Spleen (tissue), 11 donors: ENCODE measurements around the gene DUSP8. TPM values are rescaled to one million over a fixed set of nuclear protein-coding genes. Genes with fewer than 3 reads are reported as not detected.

Experiments used
- DNase-seq: peaks from one replicate; pipeline ENCODE4 v3.0.0-alpha.2; 2020
- H3K27ac ChIP-seq, 8 donors: fragments of 200-600 bp; sonication (generic) in 7 of 8; 1 replicate in 4 of 8; 2 replicates in 4 of 8; pipeline versions ENCODE4 v1.5.0 to v1.8.0; 2016 to 2021; ENCODE audit warnings: inconsistent platforms in 4 of 8, mild to moderate bottlenecking in 4 of 8, moderate library complexity in 1 of 8
- H3K27me3 ChIP-seq, 7 donors: fragments of 200-600 bp; sonication (generic) in 6 of 7; replicated peaks in 1 of 7; 1 replicate in 4 of 7; 2 replicates in 3 of 7; pipeline versions ENCODE4 v1.5.0 to v1.8.0; 2016 to 2021; ENCODE audit warnings: inconsistent platforms in 3 of 7, mild to moderate bottlenecking in 1 of 7
- H3K36me3 ChIP-seq, 6 donors: fragments of 200-600 bp; sonication (generic) in 5 of 6; 1 replicate in 4 of 6; 2 replicates in 2 of 6; pipeline versions ENCODE4 v1.5.0 to v1.8.0; 2016 to 2021; ENCODE audit warnings: inconsistent platforms in 2 of 6
- H3K4me1 ChIP-seq, 6 donors: fragments of 200-600 bp; sonication (generic) in 5 of 6; 1 replicate in 3 of 6; 2 replicates in 3 of 6; pipeline versions ENCODE4 v1.5.0 to v1.8.0; 2016 to 2021; ENCODE audit warnings: inconsistent platforms in 3 of 6
- H3K4me3 ChIP-seq, 8 donors: fragments of 200-600 bp; sonication (generic) in 7 of 8; 1 replicate in 4 of 8; 2 replicates in 4 of 8; pipeline versions ENCODE4 v1.5.0 to v1.8.0; 2016 to 2021; ENCODE audit warnings: inconsistent platforms in 4 of 8, mild to moderate bottlenecking in 4 of 8, moderate library complexity in 2 of 8
- H3K9me3 ChIP-seq, 8 donors: fragments of 200-600 bp; sonication (generic) in 7 of 8; 1 replicate in 4 of 8; 2 replicates in 4 of 8; pipeline versions ENCODE4 v1.5.0 to v1.8.0; 2016 to 2021; ENCODE audit warnings: inconsistent platforms in 4 of 8
- CTCF ChIP-seq, 11 experiments: fragments of 200-600 bp in 7 of 11; fragments of 450-650 bp in 4 of 11; sonication (generic) in 4 of 11; IDR thresholded peaks in 8 of 11; conservative IDR thresholded peaks in 3 of 11; 1 replicate in 7 of 11; 2 replicates in 4 of 11; pipeline versions ENCODE4 v1.4.0 to v1.8.0; 2016 to 2021; ENCODE audit warnings: antibody characterized with exemption in 11 of 11, inconsistent platforms in 4 of 11, mild to moderate bottlenecking in 1 of 11
- POLR2A ChIP-seq, 3 donors: fragments of 450-650 bp; IDR thresholded peaks; one replicate each; pipeline ENCODE4 v1.5.1; 2017; ENCODE audit warnings: antibody characterized with exemption in 3 of 3, mild to moderate bottlenecking in 1 of 3
- POLR2AphosphoS5 ChIP-seq, 3 donors: sonication (generic); formaldehyde crosslinking; IDR thresholded peaks; one replicate each; pipeline ENCODE4 v1.5.1; 2017; ENCODE audit warnings: antibody characterized with exemption in 3 of 3
- WGBS, 5 donors: extraction: QIAGEN DNeasy Blood & Tissue Kit in 3 of 5; methylation state at CpG; one replicate each; pipeline versions ENCODE4 v1.1.5 to v1.1.7; 2013 to 2018; 5-methylcytosine and 5-hydroxymethylcytosine counted together
- intact Hi-C: fragments of 100-400 bp; cut with DNase I; formaldehyde crosslinking; loops from one replicate; pipeline ENCODE4 v1.15.0; 2023; ENCODE audit warnings: low total_unique reads
- polyA plus RNA-seq, 3 donors: library from polyadenylated mRNA; stranded (reverse); fragments of 200-250 nt; gene quantifications; one replicate each; pipeline ENCODE4 v1.2.1, GENCODE V29; 2013
- total RNA-seq, 7 donors: library from RNA; depleted of rRNA in 3 of 7; stranded (reverse); fragments of >200 nt in 3 of 7; fragmentation: NEBNext Ultra II Directional in 4 of 7; extraction: Animal tissue kit (Norgen Biotek cat#: 25700) in 4 of 7; gene quantifications; one replicate each; pipeline versions ENCODE4 v1.1.0 to v1.2.1, GENCODE V29; 2016 to 2021
- donor health status: healthy with polysubstance abuse.
- donor health status: DM: no; HTN: no; CAD: no; lungs with moderate emphysema.
- donor health status: DM: no; HTN: no; CAD: no.
- donor health status: Bipolar disorder and iron deficiency.
- donor health status: healthy.
- donor health status: DM: no; HTN: no; CAD: no.
- donor health status: DM: yes; HTN: yes; CAD: no.

DUSP8 gene
- total and polyA plus RNA-seq, 10 donors: 0.38 to 18.4 (median 2.6) TPM

- TF ChIP-seq POLR2A (IDR thresholded peaks at IDR 0.05): no peak
- TF ChIP-seq POLR2AphosphoS5 (IDR thresholded peaks at IDR 0.05): no peak
- no peak for TF ChIP-seq CTCF (IDR thresholded peaks at IDR 0.05 in 8 of 11, conservative IDR thresholded peaks at IDR 0.05 in 3 of 11)
- WGBS, 5 donors: 79 to 90% (median 83%) methylated on average over 19 of the region's 19 CpGs
- peak; percentile 41 for DNase-seq
- Histone ChIP-seq H3K27me3 (no peaks in the 10 kb centered on the region), H3K27ac (no peak overlapping the region), H3K4me1 (peaks cover 28 to 95% (median 61%) of the 10 kb centered on the region in 6 donors), H3K4me3 (no peak overlapping the region), H3K36me3 (peaks cover 0 to 20% (median 0%) of the 10 kb centered on the region in 6 donors), H3K9me3 (no peaks in the 10 kb centered on the region)
- intact Hi-C loops: loop anchor here (5.0 kb wide), 1 partner anchor 314 kb away; no protein-coding TSS in a partner anchor
Measured at GRCh38 chr11:1516273-1517067, 55.6 kb downstream of the DUSP8 start.

- Histone ChIP-seq H3K9me3 (no peaks in the 10 kb centered on the region), H3K27me3 (no peaks in the 10 kb centered on the region), H3K27ac (no peak overlapping the region), H3K36me3 (peaks cover 0 to 22% (median 0%) of the 10 kb centered on the region in 6 donors), H3K4me1 (peaks cover 18 to 94% (median 56%) of the 10 kb centered on the region in 6 donors), H3K4me3 (peak overlapping the region in 1 of 8 donors; percentile 11)
- peak; percentile 93 for DNase-seq
- peak; percentile 41 to 73 (median 64) for TF ChIP-seq POLR2AphosphoS5 (IDR thresholded peaks at IDR 0.05)
- peak; percentile 73 to 98 (median 90) for TF ChIP-seq CTCF (IDR thresholded peaks at IDR 0.05 in 8 of 11, conservative IDR thresholded peaks at IDR 0.05 in 3 of 11)
- no peak for TF ChIP-seq POLR2A (IDR thresholded peaks at IDR 0.05)
- intact Hi-C loops: loop anchor here (5.0 kb wide), 1 partner anchor 313 kb away; no protein-coding TSS in a partner anchor
- WGBS, 5 donors: 41 to 47% (median 46%) methylated on average over 27 to 36 of the region's 36 CpGs
Measured at GRCh38 chr11:1515082-1516060, 56.7 kb downstream of the DUSP8 start.

GRCh38 chr11:1514336-1515061, 57.6 kb downstream of the DUSP8 start:
- no peak overlapping the region for H3K27ac ChIP-seq
- H3K4me1 ChIP-seq: peaks cover 18 to 90% (median 54%) of the 10 kb centered on the region in 6 donors
- H3K4me3 ChIP-seq: no peak overlapping the region
- no peaks in the 10 kb centered on the region for H3K9me3 ChIP-seq
- no peak for TF ChIP-seq POLR2AphosphoS5 (IDR thresholded peaks at IDR 0.05)
- no peak for TF ChIP-seq CTCF (IDR thresholded peaks at IDR 0.05 in 8 of 11, conservative IDR thresholded peaks at IDR 0.05 in 3 of 11)
- no peak for TF ChIP-seq POLR2A (IDR thresholded peaks at IDR 0.05)
- peak; percentile 72 for DNase-seq
- 74 to 90% (median 86%) methylated on average over 23 to 31 of the region's 31 CpGs for WGBS, 5 donors
- no peaks in the 10 kb centered on the region for H3K27me3 ChIP-seq
- H3K36me3 ChIP-seq: peaks cover 0 to 22% (median 0%) of the 10 kb centered on the region in 6 donors
- intact Hi-C loops: loop anchor here (5.0 kb wide), 1 partner anchor 312 kb away; no protein-coding TSS in a partner anchor
